A673 (cell line): ENCODE measurements around the gene TBC1D16. TPM values are rescaled to one million over a fixed set of nuclear protein-coding genes. Genes with fewer than 3 reads are reported as not detected.

Experiments used
- BruUV-seq: library from RNA; stranded (reverse); fragments of 400-500 nt; replicated peaks from 2 replicates; lab custom pipeline; 2021; lab: Mats Ljungman, UMichigan
- CTCF ChIA-PET: fragments of 300-600 bp; sonication (Branson Sonifier 250); formaldehyde crosslinking; loops from one replicate; lab custom pipeline; 2022; ENCODE audit warnings: antibody characterized with exemption; lab: Charles Lee
- POLR2A ChIA-PET: fragments of 300-600 bp; sonication (Branson Sonifier 250); formaldehyde crosslinking; loops from one replicate; lab custom pipeline; 2022; ENCODE audit warnings: antibody characterized with exemption; ENCODE audit not compliant: low non-redundant PET; lab: Charles Lee
- DNase-seq: peaks from one replicate; pipeline ENCODE4 v3.0.0-alpha.2; 2015; ENCODE audit warnings: low spot score
- H3K27ac ChIP-seq: fragments of 200-600 bp; sonication (generic); 2 replicates; pipeline ENCODE4 v1.5.1; 2016; ENCODE audit warnings: mixed run types, low read depth, mild to moderate bottlenecking, mixed read lengths, antibody characterized with exemption, low read length; ENCODE audit not compliant: poor library complexity, severe bottlenecking
- H3K27me3 ChIP-seq: fragments of 200-600 bp; sonication (generic); replicated peaks from 2 replicates; pipeline ENCODE4 v1.6.1; 2017; ENCODE audit warnings: mixed run types, low read depth, mild to moderate bottlenecking, mixed read lengths, antibody characterized with exemption, low read length; ENCODE audit not compliant: insufficient read depth, poor library complexity
- H3K36me3 ChIP-seq: fragments of 200-600 bp; sonication (generic); 2 replicates; pipeline ENCODE4 v1.6.1; 2016; ENCODE audit warnings: mixed run types, mild to moderate bottlenecking, mixed read lengths, antibody characterized with exemption, low read length; ENCODE audit not compliant: insufficient read depth, poor library complexity, severe bottlenecking
- H3K4me1 ChIP-seq: fragments of 200-600 bp; sonication (generic); 2 replicates; pipeline ENCODE4 v1.6.1; 2017; ENCODE audit warnings: mixed run types, mild to moderate bottlenecking, mixed read lengths, antibody characterized with exemption, low read length; ENCODE audit not compliant: insufficient read depth, poor library complexity, severe bottlenecking
- H3K4me3 ChIP-seq: fragments of 200-600 bp; sonication (generic); 2 replicates; pipeline ENCODE4 v1.5.1; 2016; ENCODE audit warnings: low read depth, mixed run types, mild to moderate bottlenecking, mixed read lengths, low read length; ENCODE audit not compliant: poor library complexity, severe bottlenecking
- H3K9me3 ChIP-seq: fragments of 200-600 bp; sonication (generic); 2 replicates; pipeline ENCODE4 v1.6.1; 2016; ENCODE audit warnings: mixed run types, low read depth, mild to moderate bottlenecking, mixed read lengths, antibody characterized with exemption, low read length; ENCODE audit not compliant: poor library complexity, severe bottlenecking
- EZH2 ChIP-seq: fragments of 200-600 bp; sonication (generic); IDR thresholded peaks from 2 replicates; pipeline ENCODE4 v1.6.1; 2017; ENCODE audit warnings: borderline replicate concordance, low read depth, mild to moderate bottlenecking, mixed read lengths, antibody characterized with exemption, low read length; ENCODE audit not compliant: poor library complexity, severe bottlenecking
- intact Hi-C: fragments of 100-400 bp; cut with micrococcal nuclease; formaldehyde crosslinking; loops from one replicate; pipeline ENCODE4 v1.10.0; 2022; ENCODE audit not compliant: unreplicated experiment
- total RNA-seq: library from RNA; stranded (reverse); gene quantifications from 2 replicates; pipeline ENCODE4 v1.2.3, GENCODE V29; 2021
- TF ChIP-seq, protein P1 (sequence below): fragments of 300-800, 200-600 bp; sonication (generic); conservative IDR thresholded peaks from 2 replicates; pipeline ENCODE4 v1.5.1; 2017; ENCODE audit warnings: low read depth, mild to moderate bottlenecking, antibody characterized with exemption, low read length, moderate library complexity, mixed read lengths

Gene TBC1D16
- total RNA-seq, 1 experiment from 2014 or later: 49.1 TPM

DNA sequence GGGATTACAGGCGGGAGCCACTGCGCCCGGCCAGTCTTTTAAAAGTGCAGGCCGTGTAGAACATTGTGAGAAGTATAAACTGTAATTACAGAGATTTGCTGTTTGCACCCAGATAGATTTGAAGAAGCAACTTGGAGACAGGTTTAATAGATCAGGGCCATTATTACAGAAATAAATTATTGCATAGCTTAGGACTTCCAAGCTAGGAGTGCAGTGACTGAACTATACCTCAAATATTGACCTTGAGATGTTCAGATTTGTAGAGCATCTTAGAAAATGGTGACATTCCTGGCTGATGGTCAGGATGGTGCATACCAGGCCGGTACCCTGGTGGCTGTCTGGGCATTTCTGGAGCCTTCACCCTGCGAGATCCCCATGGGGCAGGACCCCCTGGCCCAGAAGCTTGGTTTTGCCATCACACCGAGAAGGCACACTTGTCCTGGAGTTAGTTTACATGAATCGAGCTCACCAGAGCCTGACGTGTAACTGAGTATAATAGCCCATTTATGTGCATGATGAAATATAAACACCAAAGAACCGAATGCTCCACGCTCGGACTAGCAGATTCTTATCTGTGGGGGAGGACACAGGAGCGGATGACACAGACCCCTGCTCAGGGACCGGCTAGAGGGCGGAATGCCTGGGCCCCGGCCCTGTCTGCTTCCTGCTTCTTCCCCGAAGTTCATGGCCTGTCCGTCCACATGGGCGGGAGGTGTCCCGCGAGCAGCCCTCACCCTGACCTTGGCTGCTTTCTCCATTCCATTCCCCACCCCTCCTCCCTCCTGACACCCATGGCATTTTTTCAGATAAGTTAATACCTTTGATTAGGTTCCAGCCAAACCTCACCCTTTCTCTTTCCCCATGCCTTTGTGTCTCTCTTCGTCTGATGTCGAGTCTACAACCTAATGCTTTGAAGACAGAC lies 32.9 kb upstream of the TBC1D16 start:
- Histone ChIP-seq H3K9me3 (no peaks in the 10 kb centered on the region), H3K4me1 (peaks cover 6% of the 10 kb centered on the region), H3K27ac (no peak overlapping the region), H3K4me3 (no peak overlapping the region), H3K36me3 (no peaks in the 10 kb centered on the region), H3K27me3 (no peaks in the 10 kb centered on the region)
- CTCF ChIA-PET: no interaction called here
- DNase-seq: no peak
- intact Hi-C loops: no loop called here
- no peak for TF ChIP-seq EZH2
- TF ChIP-seq, protein P1, sequence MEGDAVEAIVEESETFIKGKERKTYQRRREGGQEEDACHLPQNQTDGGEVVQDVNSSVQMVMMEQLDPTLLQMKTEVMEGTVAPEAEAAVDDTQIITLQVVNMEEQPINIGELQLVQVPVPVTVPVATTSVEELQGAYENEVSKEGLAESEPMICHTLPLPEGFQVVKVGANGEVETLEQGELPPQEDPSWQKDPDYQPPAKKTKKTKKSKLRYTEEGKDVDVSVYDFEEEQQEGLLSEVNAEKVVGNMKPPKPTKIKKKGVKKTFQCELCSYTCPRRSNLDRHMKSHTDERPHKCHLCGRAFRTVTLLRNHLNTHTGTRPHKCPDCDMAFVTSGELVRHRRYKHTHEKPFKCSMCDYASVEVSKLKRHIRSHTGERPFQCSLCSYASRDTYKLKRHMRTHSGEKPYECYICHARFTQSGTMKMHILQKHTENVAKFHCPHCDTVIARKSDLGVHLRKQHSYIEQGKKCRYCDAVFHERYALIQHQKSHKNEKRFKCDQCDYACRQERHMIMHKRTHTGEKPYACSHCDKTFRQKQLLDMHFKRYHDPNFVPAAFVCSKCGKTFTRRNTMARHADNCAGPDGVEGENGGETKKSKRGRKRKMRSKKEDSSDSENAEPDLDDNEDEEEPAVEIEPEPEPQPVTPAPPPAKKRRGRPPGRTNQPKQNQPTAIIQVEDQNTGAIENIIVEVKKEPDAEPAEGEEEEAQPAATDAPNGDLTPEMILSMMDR: no peak
- no TSS peak for BruUV-seq
- POLR2A ChIA-PET: no interaction called here

DNA sequence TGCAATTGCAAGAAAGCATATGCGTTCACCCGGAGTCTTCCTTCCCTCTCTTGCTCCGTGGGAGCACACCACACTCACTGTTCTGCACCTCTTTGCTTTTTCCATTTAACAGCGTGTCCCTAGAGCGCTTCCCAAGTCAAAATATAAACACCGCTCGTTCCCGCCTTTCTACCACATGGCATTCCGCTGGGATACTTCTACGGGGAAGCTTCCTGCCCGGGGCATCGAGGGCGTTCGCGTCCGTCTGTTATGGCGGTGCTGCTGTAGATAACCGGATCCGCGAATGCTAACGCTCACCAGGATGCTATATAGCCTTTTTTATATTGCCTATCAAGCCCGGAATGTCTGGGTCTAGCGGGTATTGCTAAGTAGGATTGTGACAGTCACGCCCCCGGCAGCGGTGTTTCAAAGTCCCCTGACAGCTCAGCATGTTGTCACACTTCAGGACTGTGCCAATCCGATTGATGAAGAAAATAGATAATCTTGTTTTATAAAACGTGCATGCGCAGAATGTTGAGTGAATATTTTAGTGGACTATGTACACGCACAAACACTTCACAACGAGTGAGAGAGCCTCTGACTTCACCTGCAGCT lies 31.8 kb upstream of the TBC1D16 start:
- Histone ChIP-seq H3K27ac (no peak overlapping the region), H3K36me3 (no peaks in the 10 kb centered on the region), H3K4me3 (no peak overlapping the region), H3K4me1 (peaks cover 6% of the 10 kb centered on the region), H3K9me3 (no peaks in the 10 kb centered on the region), H3K27me3 (no peaks in the 10 kb centered on the region)
- TF ChIP-seq, protein P1: no peak
- intact Hi-C loops: no loop called here
- BruUV-seq: no TSS peak
- ChIA-PET CTCF (no interaction called here), POLR2A (no interaction called here)
- no peak for DNase-seq

GRCh38 chr17:80065478-80066170 lies 30.0 kb upstream of the TBC1D16 start:
- no peaks in the 10 kb centered on the region for H3K4me1 ChIP-seq
- H3K27me3 ChIP-seq: no peaks in the 10 kb centered on the region
- ChIA-PET CTCF (no interaction called here), POLR2A (no interaction called here)
- TF ChIP-seq, protein P1: no peak
- TF ChIP-seq EZH2: no peak
- DNase-seq: no peak
- no peaks in the 10 kb centered on the region for H3K9me3 ChIP-seq
- H3K27ac ChIP-seq: no peak overlapping the region
- no TSS peak for BruUV-seq
- H3K36me3 ChIP-seq: no peaks in the 10 kb centered on the region
- no peak overlapping the region for H3K4me3 ChIP-seq
- intact Hi-C loops: no loop called here
